Measurements from ENCODE around the gene EFNA5.
A peak's percentile ranks its signal among the peaks of the same experiment; 100 is the strongest.

EFNA5 gene

GRCh38 chr5:107670932-107671741 lies at the start of gene EFNA5:
TSS of gene EFNA5 (minus strand) at chr5:107670937.
- peak; percentile 48 for DNase-seq

- DNase-seq = no peak
Observed at GRCh38 chr5:107719034-107719606, 48.4 kb upstream of the EFNA5 start.

GRCh38 chr5:107717816-107718215 lies 47.1 kb upstream of the EFNA5 start:
- DNase-seq = no peak

GRCh38 chr5:107713228-107713627 lies 42.5 kb upstream of the EFNA5 start:
- DNase-seq = no peak

GRCh38 chr5:107712359-107712870 lies 41.7 kb upstream of the EFNA5 start:
- DNase-seq = no peak

GRCh38 chr5:107705402-107706014 lies 34.8 kb upstream of the EFNA5 start:
- DNase-seq = no peak

GRCh38 chr5:107704681-107705401 lies 34.1 kb upstream of the EFNA5 start:
- no peak for DNase-seq

GRCh38 chr5:107700481-107700880 lies 29.7 kb upstream of the EFNA5 start:
- no peak for DNase-seq

- no peak for DNase-seq
Observed at GRCh38 chr5:107699425-107699824, 28.7 kb upstream of the EFNA5 start.

GRCh38 chr5:107698286-107698685 lies 27.5 kb upstream of the EFNA5 start:
- no peak for DNase-seq

- DNase-seq = no peak
Observed at GRCh38 chr5:107696498-107696897, 25.8 kb upstream of the EFNA5 start.

GRCh38 chr5:107696080-107696479 lies 25.3 kb upstream of the EFNA5 start:
- DNase-seq = no peak

GRCh38 chr5:107687937-107688336 lies 17.2 kb upstream of the EFNA5 start:
- no peak for DNase-seq

- no peak for DNase-seq
Observed at GRCh38 chr5:107687404-107687803, 16.7 kb upstream of the EFNA5 start.

- DNase-seq = no peak
Observed at GRCh38 chr5:107682533-107682932, 11.8 kb upstream of the EFNA5 start.

- peak; percentile 16 for DNase-seq
Observed at GRCh38 chr5:107680799-107681198, 10.1 kb upstream of the EFNA5 start.

- DNase-seq = no peak
Observed at GRCh38 chr5:107680099-107680498, 9.4 kb upstream of the EFNA5 start.

GRCh38 chr5:107676702-107677101 lies 6.0 kb upstream of the EFNA5 start:
- DNase-seq = peak; percentile 48

GRCh38 chr5:107675201-107675600 lies 4.5 kb upstream of the EFNA5 start:
- no peak for DNase-seq

- DNase-seq = no peak
Observed at GRCh38 chr5:107674655-107675054, 3.9 kb upstream of the EFNA5 start.

- DNase-seq = peak; percentile 92
Observed at GRCh38 chr5:107673368-107674136, 2.8 kb upstream of the EFNA5 start.

GRCh38 chr5:107673039-107673367 lies 2.3 kb upstream of the EFNA5 start:
- DNase-seq = peak; percentile 52
